GM03348 (cell line): ENCODE results near the gene AJAP1.

Experiments used
- DNase-seq: peaks from one replicate; pipeline ENCODE4 v3.0.0; 2012; ENCODE audit warnings: low spot score

Gene AJAP1

GRCh38 chr1:4701276-4701675 is 46.9 kb downstream of the AJAP1 start:
- DNase-seq = no peak

DNA sequence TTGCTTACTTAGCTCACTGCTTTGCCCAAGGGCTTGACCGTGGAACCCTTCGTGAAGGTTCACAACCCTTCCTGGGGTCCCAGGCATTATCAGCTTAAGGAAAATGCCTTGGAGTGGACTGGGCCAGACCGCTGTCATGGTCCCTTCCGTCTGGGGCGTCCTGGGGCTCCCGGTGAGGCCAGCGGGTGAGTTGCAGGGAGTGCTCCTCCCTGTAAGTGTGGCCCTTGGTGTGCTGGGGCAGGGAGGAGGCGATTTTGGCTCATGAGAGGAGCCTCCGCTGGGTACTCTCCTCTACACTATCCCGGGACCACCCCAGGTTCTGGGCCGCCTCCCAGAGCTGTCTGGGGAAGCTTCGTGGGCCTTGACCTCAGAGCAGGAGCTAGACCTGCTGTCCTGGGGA is 48.1 kb downstream of the AJAP1 start:
- no peak for DNase-seq

- DNase-seq = no peak
Observed at GRCh38 chr1:4702932-4703331, 48.5 kb downstream of the AJAP1 start.

DNA sequence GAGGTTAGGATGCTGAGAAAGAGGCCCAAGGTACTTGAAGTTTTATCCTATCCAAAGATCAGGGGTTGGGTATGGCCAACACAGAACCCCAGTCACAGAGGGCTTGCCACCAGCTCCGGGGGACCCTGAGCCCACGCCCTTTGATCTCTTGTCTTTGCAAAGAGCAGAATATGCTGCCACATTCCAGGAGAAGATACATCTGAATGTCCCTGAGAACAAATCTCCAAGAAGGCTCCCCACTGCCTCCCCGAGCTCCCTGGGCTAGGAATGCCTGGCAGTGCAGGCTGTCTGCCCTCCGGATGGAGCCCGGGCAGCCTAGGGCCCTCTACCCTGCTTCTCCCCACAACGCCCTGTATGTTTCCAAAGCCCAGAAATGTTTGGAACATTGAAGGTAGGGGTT is 49.2 kb downstream of the AJAP1 start:
- no peak for DNase-seq

- DNase-seq = no peak
Observed at GRCh38 chr1:4708840-4709507, 54.6 kb downstream of the AJAP1 start.

DNA sequence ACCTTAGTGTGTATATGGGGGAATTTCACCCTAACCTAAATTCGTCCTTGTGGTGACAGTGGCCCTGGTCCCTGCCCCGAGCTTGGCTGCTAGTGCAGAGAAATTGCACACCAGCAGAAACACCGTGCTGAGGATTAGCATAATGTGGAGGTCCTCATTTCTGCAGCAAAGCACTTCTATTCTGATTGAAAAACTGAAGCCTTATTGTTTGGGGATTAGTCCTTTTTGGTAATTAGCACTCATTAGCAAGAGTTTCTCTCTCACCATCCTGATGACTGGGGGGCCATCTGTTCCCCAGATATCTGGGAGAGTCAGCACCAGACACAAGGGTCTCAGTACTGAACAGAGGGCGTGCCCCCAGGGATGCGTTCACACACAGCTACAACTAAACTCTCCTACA is 55.2 kb downstream of the AJAP1 start:
- DNase-seq = no peak

DNA sequence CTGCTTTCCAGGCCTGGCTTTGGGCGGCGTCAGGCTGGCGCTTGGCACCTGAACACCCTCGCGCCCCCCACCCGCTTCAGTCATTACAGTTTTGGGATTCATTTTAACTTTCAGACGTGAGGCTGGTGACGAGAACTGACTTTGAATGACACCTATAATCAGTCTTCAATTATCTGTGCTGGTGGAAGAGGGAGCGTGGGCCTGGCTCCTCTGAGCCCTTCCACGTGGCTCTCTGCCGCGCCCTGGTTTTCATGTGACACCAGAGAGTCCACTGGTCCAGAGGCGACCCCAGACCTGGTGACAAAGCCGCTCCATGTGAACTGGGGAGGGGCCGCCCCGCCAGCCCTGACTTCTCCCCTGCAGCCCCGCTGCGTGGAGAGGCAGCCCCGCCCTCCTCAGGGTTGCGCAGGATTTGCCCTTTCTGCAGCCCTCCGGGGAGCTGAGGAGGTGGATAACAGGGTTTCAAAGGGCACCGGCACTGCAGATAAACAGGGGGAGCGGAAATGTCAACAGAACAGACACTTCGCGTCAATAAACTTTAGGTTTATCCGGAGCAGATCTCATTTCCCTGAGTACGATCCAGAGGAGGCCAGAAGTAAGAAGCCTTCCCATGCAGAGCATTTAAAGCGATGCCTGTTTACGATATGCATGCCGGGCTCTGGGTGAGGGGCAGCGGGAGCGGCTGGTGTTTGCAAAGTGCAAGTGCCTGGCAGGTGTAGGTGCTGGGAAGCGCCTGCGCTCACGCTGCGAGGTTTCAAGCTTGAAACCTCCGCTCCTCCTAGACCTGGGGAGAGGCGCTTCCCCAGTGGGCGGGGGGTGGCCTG is 56.4 kb downstream of the AJAP1 start:
- DNase-seq = no peak

GRCh38 chr1:4711416-4712275 is 57.2 kb downstream of the AJAP1 start:
- no peak for DNase-seq

- DNase-seq = no peak
Observed at GRCh38 chr1:4713669-4714068, 59.3 kb downstream of the AJAP1 start.

GRCh38 chr1:4716406-4716805 is 62.0 kb downstream of the AJAP1 start:
- DNase-seq = no peak

- DNase-seq = no peak
Observed at GRCh38 chr1:4718071-4718470, 63.7 kb downstream of the AJAP1 start.

GRCh38 chr1:4723106-4723505 is 68.7 kb downstream of the AJAP1 start:
- no peak for DNase-seq

GRCh38 chr1:4724001-4724400 is 69.6 kb downstream of the AJAP1 start:
- DNase-seq = no peak

GRCh38 chr1:4724695-4725250 is 70.4 kb downstream of the AJAP1 start:
- no peak for DNase-seq

GRCh38 chr1:4725416-4725815 is 71.0 kb downstream of the AJAP1 start:
- no peak for DNase-seq

DNA sequence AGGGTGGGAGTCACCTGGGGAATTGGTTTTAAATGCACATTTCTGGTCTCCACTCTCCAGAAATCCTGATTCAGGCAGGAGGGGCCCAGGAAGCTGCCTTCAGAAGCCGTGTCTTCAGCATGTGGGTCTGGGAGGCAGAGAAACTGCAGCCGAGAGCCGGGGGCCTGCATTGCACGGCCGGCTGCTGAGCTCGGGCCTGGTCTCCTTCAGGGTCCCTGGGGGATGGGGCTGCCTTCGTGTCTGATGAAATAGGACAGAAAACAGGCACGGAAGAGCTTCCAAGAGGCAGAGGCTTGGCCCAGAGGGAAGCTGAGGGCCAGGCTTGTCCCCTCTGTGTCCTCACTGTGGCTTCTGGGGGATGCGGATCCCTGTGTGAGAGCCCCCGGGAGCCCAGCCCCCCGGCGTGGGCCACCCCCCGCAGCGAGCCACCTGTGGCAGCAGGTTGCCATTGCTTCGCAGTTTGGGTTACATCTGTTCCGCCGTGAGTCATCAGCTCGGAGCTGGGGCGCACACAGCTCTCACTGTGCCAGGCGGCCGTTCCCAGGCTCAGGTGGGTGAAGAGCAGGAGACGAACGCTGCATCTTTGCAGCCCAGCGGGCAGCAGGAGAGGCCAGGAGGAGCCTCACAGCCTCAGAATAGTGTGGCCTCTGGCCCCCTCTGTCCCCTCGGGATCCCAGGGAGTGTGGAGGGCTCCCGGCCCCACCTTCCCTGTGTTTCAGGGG is 72.4 kb downstream of the AJAP1 start:
- DNase-seq = no peak

- DNase-seq = no peak
Observed at GRCh38 chr1:4728319-4729089, 74.1 kb downstream of the AJAP1 start.

GRCh38 chr1:4729090-4729471 is 74.7 kb downstream of the AJAP1 start:
- no peak for DNase-seq

GRCh38 chr1:4730078-4730477 is 75.7 kb downstream of the AJAP1 start:
- DNase-seq = no peak

- no peak for DNase-seq
Observed at GRCh38 chr1:4733446-4734177, 79.2 kb downstream of the AJAP1 start.
